K562 (cell line): Measurements from ENCODE around the gene UBE2I. TPM values are rescaled to one million over a fixed set of nuclear protein-coding genes. Genes with fewer than 3 reads are reported as not detected.

Experiments
- CC2D1A ChIP-seq: fragments of 450-650 bp; IDR thresholded peaks from 2 replicates; pipeline ENCODE4 v1.6.1; 2017; ENCODE audit warnings: mild to moderate bottlenecking
- ELF4 ChIP-seq: fragments of 450-650 bp; formaldehyde crosslinking; IDR thresholded peaks from 2 replicates; pipeline ENCODE4 v1.4.0; 2022; ENCODE audit warnings: missing genetic modification characterization
- NBN ChIP-seq: fragments of 450-650 bp; IDR thresholded peaks from 2 replicates; pipeline ENCODE4 v1.6.1; 2016; ENCODE audit warnings: low read depth, mild to moderate bottlenecking
- NEUROD1 ChIP-seq: fragments of 150-350 bp; IDR thresholded peaks from 2 replicates; pipeline ENCODE4 v1.6.1; 2014; ENCODE audit warnings: borderline replicate concordance, low read length, low read depth; ENCODE audit not compliant: partially characterized antibody
- RBM39 ChIP-seq: fragments of 200-400 bp; formaldehyde crosslinking; optimal IDR thresholded peaks from 2 replicates; pipeline ENCODE3; 2018; ENCODE audit warnings: low read depth, low read length
- XRCC4 ChIP-seq: IDR thresholded peaks from one replicate; pipeline ENCODE4 v1.6.1; 2011; ENCODE audit not compliant: insufficient read depth, insufficient read length; ENCODE audit errors: extremely low read depth
- ZEB2 ChIP-seq: fragments of 450-650 bp; IDR thresholded peaks from 2 replicates; pipeline ENCODE4 v1.6.1; 2016
- ZNF134 ChIP-seq: fragments of 250-450 bp; sonication (Bioruptor Pico); conservative IDR thresholded peaks from 2 replicates; pipeline ENCODE4 v1.4.0; 2020
- ZNF316 ChIP-seq: fragments of 450-650 bp; IDR thresholded peaks from 2 replicates; pipeline ENCODE4 v1.6.1; 2016
- polyA plus RNA-seq, 8 experiments: library from polyadenylated mRNA; depleted of rRNA in 4 of 8; stranded (reverse) in 5 of 8; unstranded in 3 of 8; fragments of >200 nt; fragmentation: Nextera tagmentation in 2 of 8; fragmentation: Illumina TruSeq in 1 of 8; extraction: Ambion mirVana in 2 of 8; extraction: Trizol in 1 of 8; gene quantifications; 2 replicates each; pipeline versions ENCODE4 v1.2.1 to v1.2.3, GENCODE V29; 2011 to 2014; ENCODE audit warnings: inconsistent platforms in 1 of 8, missing spikeins in 1 of 8
- total RNA-seq, 7 experiments: library from RNA; depleted of rRNA in 6 of 7; stranded (reverse); fragments of >200 nt in 6 of 7; fragmentation: Illumina TruSeq in 2 of 7; extraction: Trizol in 2 of 7; gene quantifications; 2 replicates each; pipeline versions ENCODE4 v1.2.1 to v1.2.3, GENCODE V29; 2011 to 2021; ENCODE audit warnings: low replicate concordance in 1 of 7
- TF ChIP-seq, protein P1 (sequence below): fragments of 450-650 bp; formaldehyde crosslinking; IDR thresholded peaks from 2 replicates; pipeline ENCODE4 v1.4.0; 2020; ENCODE audit warnings: mild to moderate bottlenecking, moderate library complexity
- TF ChIP-seq, protein P2 (sequence below): IDR thresholded peaks from 2 replicates; pipeline ENCODE4 v1.6.1; 2014; ENCODE audit warnings: antibody characterized with exemption
- TF ChIP-seq, protein P3 (sequence below): fragments of 250-450 bp; sonication (Bioruptor Pico); IDR thresholded peaks from 2 replicates; pipeline ENCODE4 v1.8.0; 2021; ENCODE audit warnings: moderate library complexity, mild to moderate bottlenecking, inconsistent platforms
- TF ChIP-seq, protein P4 (sequence below): fragments of 450-650 bp; IDR thresholded peaks from 2 replicates; pipeline ENCODE4 v1.7.1; 2018; ENCODE audit warnings: mild to moderate bottlenecking, low read depth; ENCODE audit not compliant: partially characterized antibody
- TF ChIP-seq, protein P5 (sequence below), 2 experiments: IDR thresholded peaks in 1 of 2; conservative IDR thresholded peaks in 1 of 2; 2 replicates each; pipeline ENCODE4 v1.6.1; 2016; ENCODE audit warnings: low read depth in 2 of 2, mild to moderate bottlenecking in 1 of 2, missing compliant biosample characterization in 1 of 2, missing genetic modification characterization in 1 of 2, moderate library complexity in 1 of 2

UBE2I gene
- total and polyA plus RNA-seq, 9 of the 15 experiments (the other 6 are each of a cell fraction or from before 2014, with no cell fraction given), result 36.6 to 254 (median 104) TPM

DNA sequence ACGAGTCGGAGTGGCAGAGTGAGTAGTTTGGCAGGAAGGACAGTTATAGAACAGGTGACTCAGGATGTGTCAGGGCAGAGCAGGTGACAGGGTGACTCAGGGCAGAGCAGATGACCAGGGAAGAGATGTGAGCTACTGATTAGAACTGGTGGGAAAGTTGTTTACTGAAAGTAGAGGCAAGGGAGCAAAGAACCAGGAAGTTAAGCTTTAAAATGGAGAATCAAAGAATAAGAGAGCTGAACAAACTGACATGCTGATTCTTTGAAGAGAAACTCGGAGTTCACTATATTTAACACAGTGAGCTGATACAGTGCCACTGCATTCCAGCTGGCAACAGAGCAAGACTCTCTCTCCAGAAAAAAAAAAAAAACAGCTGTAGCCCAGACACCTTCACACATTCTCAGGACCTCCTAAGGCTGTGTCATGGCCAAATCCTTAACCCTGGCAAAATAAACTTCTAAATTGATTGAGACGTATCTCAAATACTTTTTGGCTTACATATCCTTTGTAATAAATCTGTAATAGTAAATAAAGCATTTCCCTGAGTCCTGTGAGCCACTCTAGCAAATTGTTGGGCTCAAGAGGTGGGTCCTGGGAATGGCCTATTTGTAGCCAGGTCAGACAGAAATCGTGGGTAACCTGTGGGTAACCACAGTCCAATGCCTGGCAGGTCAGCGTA is 12.3 kb upstream of the UBE2I start (continued):
- TF ChIP-seq, protein P1, sequence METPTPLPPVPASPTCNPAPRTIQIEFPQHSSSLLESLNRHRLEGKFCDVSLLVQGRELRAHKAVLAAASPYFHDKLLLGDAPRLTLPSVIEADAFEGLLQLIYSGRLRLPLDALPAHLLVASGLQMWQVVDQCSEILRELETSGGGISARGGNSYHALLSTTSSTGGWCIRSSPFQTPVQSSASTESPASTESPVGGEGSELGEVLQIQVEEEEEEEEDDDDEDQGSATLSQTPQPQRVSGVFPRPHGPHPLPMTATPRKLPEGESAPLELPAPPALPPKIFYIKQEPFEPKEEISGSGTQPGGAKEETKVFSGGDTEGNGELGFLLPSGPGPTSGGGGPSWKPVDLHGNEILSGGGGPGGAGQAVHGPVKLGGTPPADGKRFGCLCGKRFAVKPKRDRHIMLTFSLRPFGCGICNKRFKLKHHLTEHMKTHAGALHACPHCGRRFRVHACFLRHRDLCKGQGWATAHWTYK, result peak; percentile 26; the same call in 1 of the 2 replicates
- TF ChIP-seq, protein P2, sequence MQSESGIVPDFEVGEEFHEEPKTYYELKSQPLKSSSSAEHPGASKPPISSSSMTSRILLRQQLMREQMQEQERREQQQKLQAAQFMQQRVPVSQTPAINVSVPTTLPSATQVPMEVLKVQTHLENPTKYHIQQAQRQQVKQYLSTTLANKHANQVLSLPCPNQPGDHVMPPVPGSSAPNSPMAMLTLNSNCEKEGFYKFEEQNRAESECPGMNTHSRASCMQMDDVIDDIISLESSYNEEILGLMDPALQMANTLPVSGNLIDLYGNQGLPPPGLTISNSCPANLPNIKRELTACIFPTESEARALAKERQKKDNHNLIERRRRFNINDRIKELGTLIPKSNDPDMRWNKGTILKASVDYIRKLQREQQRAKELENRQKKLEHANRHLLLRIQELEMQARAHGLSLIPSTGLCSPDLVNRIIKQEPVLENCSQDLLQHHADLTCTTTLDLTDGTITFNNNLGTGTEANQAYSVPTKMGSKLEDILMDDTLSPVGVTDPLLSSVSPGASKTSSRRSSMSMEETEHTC, result peak; percentile 98
- peak; percentile 59; the same call in 1 of the 2 replicates for TF ChIP-seq NBN
- TF ChIP-seq ZNF134, result 0 out of 2 replicates have a peak, but pooled peaks have one; percentile 12
- TF ChIP-seq XRCC4, result no peak
- no peak for TF ChIP-seq RBM39
- peak; percentile 99 for TF ChIP-seq ZEB2
- peak; percentile 48 for TF ChIP-seq NEUROD1
- no peak for TF ChIP-seq CC2D1A
- TF ChIP-seq, protein P3, sequence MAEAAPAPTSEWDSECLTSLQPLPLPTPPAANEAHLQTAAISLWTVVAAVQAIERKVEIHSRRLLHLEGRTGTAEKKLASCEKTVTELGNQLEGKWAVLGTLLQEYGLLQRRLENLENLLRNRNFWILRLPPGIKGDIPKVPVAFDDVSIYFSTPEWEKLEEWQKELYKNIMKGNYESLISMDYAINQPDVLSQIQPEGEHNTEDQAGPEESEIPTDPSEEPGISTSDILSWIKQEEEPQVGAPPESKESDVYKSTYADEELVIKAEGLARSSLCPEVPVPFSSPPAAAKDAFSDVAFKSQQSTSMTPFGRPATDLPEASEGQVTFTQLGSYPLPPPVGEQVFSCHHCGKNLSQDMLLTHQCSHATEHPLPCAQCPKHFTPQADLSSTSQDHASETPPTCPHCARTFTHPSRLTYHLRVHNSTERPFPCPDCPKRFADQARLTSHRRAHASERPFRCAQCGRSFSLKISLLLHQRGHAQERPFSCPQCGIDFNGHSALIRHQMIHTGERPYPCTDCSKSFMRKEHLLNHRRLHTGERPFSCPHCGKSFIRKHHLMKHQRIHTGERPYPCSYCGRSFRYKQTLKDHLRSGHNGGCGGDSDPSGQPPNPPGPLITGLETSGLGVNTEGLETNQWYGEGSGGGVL, result no peak
- peak; percentile 92 for TF ChIP-seq ELF4 (CRISPR knock-in tag)
- TF ChIP-seq, protein P4, sequence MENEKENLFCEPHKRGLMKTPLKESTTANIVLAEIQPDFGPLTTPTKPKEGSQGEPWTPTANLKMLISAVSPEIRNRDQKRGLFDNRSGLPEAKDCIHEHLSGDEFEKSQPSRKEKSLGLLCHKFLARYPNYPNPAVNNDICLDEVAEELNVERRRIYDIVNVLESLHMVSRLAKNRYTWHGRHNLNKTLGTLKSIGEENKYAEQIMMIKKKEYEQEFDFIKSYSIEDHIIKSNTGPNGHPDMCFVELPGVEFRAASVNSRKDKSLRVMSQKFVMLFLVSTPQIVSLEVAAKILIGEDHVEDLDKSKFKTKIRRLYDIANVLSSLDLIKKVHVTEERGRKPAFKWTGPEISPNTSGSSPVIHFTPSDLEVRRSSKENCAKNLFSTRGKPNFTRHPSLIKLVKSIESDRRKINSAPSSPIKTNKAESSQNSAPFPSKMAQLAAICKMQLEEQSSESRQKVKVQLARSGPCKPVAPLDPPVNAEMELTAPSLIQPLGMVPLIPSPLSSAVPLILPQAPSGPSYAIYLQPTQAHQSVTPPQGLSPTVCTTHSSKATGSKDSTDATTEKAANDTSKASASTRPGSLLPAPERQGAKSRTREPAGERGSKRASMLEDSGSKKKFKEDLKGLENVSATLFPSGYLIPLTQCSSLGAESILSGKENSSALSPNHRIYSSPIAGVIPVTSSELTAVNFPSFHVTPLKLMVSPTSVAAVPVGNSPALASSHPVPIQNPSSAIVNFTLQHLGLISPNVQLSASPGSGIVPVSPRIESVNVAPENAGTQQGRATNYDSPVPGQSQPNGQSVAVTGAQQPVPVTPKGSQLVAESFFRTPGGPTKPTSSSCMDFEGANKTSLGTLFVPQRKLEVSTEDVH, result peak; percentile 50
- TF ChIP-seq, protein P5, sequence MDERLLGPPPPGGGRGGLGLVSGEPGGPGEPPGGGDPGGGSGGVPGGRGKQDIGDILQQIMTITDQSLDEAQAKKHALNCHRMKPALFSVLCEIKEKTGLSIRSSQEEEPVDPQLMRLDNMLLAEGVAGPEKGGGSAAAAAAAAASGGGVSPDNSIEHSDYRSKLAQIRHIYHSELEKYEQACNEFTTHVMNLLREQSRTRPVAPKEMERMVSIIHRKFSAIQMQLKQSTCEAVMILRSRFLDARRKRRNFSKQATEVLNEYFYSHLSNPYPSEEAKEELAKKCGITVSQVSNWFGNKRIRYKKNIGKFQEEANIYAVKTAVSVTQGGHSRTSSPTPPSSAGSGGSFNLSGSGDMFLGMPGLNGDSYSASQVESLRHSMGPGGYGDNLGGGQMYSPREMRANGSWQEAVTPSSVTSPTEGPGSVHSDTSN (CRISPR knock-in tag; IDR thresholded peaks at IDR 0.05; ENCODE audit: low read depth), result no peak
- TF ChIP-seq, protein P5 (tag; conservative IDR thresholded peaks at IDR 0.05; ENCODE audit: low read depth), result 0 out of 2 replicates have a peak, but pooled peaks have one; percentile 15
- TF ChIP-seq ZNF316, result peak; percentile 45; the same call in 1 of the 2 replicates
